Measurements from ENCODE around the gene MAP7D2. TPM values are rescaled to one million over a fixed set of nuclear protein-coding genes. Genes with fewer than 3 reads are reported as not detected.
"Not testable (repeated sequence)": the region's sequence is repeated elsewhere in the genome, so short reads cannot be mapped to it uniquely, and the experiment has no call there.

MAP7D2 gene
- total and polyA plus RNA-seq, 2 experiments from 2014 or later = 0.90 to 1.6 TPM

DNA sequence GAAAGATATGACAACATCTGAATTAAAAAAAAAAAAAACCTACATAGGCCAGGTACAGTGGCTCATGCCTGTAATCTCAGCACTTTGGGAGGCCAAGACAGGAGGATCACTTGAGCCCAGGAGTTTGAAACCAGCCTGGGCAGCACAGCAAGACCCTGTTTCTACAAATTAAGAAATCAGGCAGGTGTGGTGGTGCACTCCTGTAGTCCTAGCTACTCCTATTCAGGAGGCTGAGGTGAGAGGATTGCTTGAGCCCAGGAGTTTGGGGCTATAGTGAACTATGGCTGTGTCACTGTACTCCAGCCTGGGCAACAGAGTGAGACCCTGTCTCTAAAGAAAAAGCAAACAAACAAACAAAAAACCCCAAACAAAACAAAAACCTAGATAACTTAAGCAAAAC lies 45.8 kb upstream of the MAP7D2 start:
- not testable (repeated sequence) for H2AFZ ChIP-seq; H3K27me3 Mint-ChIP-seq (ENCODE audit: insufficient read depth, low read depth, poor library complexity); H3K9me2 ChIP-seq (ENCODE audit: insufficient read depth); H3K4me3 Mint-ChIP-seq; DNase-seq (ENCODE audit: low spot score); ATAC-seq; H3K36me3 ChIP-seq (ENCODE audit: insufficient read depth); H3K4me2 ChIP-seq; H3K27ac ChIP-seq (ENCODE audit: low read depth); H3K27ac Mint-ChIP-seq; H3K27me3 ChIP-seq (ENCODE audit: insufficient read depth); H3K9me3 Mint-ChIP-seq; H3F3A ChIP-seq (replicated peaks; ENCODE audit: low read depth); H3K4me1 Mint-ChIP-seq; H3K79me2 ChIP-seq (replicated peaks; ENCODE audit: insufficient read depth); H4K20me1 ChIP-seq (replicated peaks; ENCODE audit: insufficient read depth); H3K4me1 ChIP-seq (ENCODE audit: insufficient read depth); H3K4me3 ChIP-seq
- peaks cover 19% of the 10 kb centered on the region for H3K36me3 Mint-ChIP-seq (ENCODE audit: low read depth)

DNA sequence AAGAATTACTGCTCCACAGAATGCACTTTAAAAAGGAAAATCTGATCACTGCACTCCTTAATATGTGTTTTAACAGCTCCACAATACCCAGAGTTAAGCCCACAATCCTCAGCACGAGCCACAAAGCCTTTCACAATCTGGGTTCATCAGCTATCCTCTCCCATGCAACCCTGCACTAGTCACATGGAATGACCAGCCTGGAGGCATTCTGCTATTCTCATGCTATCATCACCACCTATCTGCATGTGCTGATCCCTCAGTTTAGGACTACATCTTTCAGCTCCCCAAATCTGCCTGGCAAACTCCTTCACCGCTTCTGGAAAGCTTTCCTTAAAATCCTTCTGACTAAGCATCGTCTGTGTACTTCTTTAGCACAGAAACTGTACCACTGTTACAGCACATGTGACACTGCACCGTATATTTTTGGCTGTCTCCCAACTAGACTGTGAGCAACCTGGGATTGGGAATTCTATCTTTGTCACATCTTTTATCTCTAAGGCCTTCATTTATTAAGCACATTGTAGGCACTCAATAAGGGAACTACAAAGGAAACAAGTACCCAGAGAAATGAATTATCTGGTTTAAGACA lies 43.2 kb upstream of the MAP7D2 start:
- H4K20me1 ChIP-seq (replicated peaks; ENCODE audit: insufficient read depth) = no peaks in the 10 kb centered on the region
- no peak overlapping the region for H3K4me2 ChIP-seq
- H3K27me3 ChIP-seq (ENCODE audit: insufficient read depth) = no peaks in the 10 kb centered on the region
- H3K4me3 ChIP-seq = no peak overlapping the region
- no peak overlapping the region for H2AFZ ChIP-seq
- H3K36me3 Mint-ChIP-seq (ENCODE audit: low read depth) = peaks cover 28% of the 10 kb centered on the region
- no peak for DNase-seq (ENCODE audit: low spot score)
- H3K4me3 Mint-ChIP-seq = no peak overlapping the region
- no peaks in the 10 kb centered on the region for H3K4me1 Mint-ChIP-seq
- 0 out of 2 replicates have a peak, but pooled peaks cover 3% of the 10 kb centered on the region for H3K36me3 ChIP-seq (ENCODE audit: insufficient read depth)
- no peak overlapping the region for H3K27ac ChIP-seq (ENCODE audit: low read depth)
- no peaks in the 10 kb centered on the region for H3K9me3 Mint-ChIP-seq
- H3K9me2 ChIP-seq (ENCODE audit: insufficient read depth) = no peaks in the 10 kb centered on the region
- no peaks in the 10 kb centered on the region for H3F3A ChIP-seq (replicated peaks; ENCODE audit: low read depth)
- no peaks in the 10 kb centered on the region for H3K27me3 Mint-ChIP-seq (ENCODE audit: insufficient read depth, low read depth, poor library complexity)
- ATAC-seq = no peak
- H3K79me2 ChIP-seq (replicated peaks; ENCODE audit: insufficient read depth) = no peaks in the 10 kb centered on the region
- H3K4me1 ChIP-seq (ENCODE audit: insufficient read depth) = no peaks in the 10 kb centered on the region
- no peak for TF ChIP-seq NANOG (IDR thresholded peaks at IDR 0.05; ENCODE audit: borderline replicate concordance)
- no peak for TF ChIP-seq EZH2phosphoT487 (IDR thresholded peaks at IDR 0.05; ENCODE audit: unreplicated experiment)
- H3K27ac Mint-ChIP-seq = no peak overlapping the region

DNA sequence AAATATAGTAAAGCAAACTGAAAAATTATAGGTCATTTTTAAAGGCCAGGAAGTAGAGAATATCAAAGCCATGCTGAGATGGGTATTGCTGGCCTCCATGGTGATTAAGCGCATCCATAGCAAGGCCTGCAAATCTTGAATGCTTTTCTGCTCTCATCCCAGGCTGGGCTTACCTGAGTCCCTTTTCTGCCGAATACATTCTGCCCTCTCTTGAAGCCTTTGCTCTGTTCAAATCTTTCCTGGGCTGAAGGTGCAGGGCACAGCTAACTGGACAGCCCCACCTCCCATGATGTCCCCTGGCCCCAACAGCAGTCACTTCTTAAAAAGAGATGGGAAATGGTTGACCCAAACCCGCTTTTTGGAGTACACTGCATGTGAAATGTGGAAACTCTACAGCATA lies 35.0 kb upstream of the MAP7D2 start:
- Mint-ChIP-seq H3K27ac (no peak overlapping the region), H3K4me1 (peaks cover 3% of the 10 kb centered on the region; the same call in 2 of the 3 replicates)
- ATAC-seq = no peak
- TF ChIP-seq NANOG (IDR thresholded peaks at IDR 0.05; ENCODE audit: borderline replicate concordance) (no peak), JUNB (IDR thresholded peaks at IDR 0.05; ENCODE audit: unreplicated experiment) (no peak), CREB1 (CRISPR knock-in tag; IDR thresholded peaks at IDR 0.05; ENCODE audit: low read depth) (no peak), STAT1 (IDR thresholded peaks at IDR 0.05; ENCODE audit: unreplicated experiment) (no peak), ZNF114 (CRISPR knock-in tag; IDR thresholded peaks at IDR 0.05) (no peak)
- TF ChIP-seq, protein P1, sequence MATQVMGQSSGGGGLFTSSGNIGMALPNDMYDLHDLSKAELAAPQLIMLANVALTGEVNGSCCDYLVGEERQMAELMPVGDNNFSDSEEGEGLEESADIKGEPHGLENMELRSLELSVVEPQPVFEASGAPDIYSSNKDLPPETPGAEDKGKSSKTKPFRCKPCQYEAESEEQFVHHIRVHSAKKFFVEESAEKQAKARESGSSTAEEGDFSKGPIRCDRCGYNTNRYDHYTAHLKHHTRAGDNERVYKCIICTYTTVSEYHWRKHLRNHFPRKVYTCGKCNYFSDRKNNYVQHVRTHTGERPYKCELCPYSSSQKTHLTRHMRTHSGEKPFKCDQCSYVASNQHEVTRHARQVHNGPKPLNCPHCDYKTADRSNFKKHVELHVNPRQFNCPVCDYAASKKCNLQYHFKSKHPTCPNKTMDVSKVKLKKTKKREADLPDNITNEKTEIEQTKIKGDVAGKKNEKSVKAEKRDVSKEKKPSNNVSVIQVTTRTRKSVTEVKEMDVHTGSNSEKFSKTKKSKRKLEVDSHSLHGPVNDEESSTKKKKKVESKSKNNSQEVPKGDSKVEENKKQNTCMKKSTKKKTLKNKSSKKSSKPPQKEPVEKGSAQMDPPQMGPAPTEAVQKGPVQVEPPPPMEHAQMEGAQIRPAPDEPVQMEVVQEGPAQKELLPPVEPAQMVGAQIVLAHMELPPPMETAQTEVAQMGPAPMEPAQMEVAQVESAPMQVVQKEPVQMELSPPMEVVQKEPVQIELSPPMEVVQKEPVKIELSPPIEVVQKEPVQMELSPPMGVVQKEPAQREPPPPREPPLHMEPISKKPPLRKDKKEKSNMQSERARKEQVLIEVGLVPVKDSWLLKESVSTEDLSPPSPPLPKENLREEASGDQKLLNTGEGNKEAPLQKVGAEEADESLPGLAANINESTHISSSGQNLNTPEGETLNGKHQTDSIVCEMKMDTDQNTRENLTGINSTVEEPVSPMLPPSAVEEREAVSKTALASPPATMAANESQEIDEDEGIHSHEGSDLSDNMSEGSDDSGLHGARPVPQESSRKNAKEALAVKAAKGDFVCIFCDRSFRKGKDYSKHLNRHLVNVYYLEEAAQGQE (IDR thresholded peaks at IDR 0.05; ENCODE audit: unreplicated experiment) = no peak

More for the DNA sequence above, 35.0 kb upstream of the MAP7D2 start:
- H2AFZ ChIP-seq = no peak overlapping the region
- Mint-ChIP-seq H3K36me3 (ENCODE audit: low read depth) (peaks cover 9% of the 10 kb centered on the region; the same call in 2 of the 3 replicates), H3K9me3 (no peaks in the 10 kb centered on the region), H3K27me3 (ENCODE audit: insufficient read depth, low read depth, poor library complexity) (no peaks in the 10 kb centered on the region), H3K4me3 (no peak overlapping the region)
- no peaks in the 10 kb centered on the region for H3K27me3 ChIP-seq (ENCODE audit: insufficient read depth)
- H3K79me2 ChIP-seq (replicated peaks; ENCODE audit: insufficient read depth) = no peaks in the 10 kb centered on the region
- no peaks in the 10 kb centered on the region for H3K9me2 ChIP-seq (ENCODE audit: insufficient read depth)
- 0 out of 2 replicates have a peak, but pooled peaks cover 3% of the 10 kb centered on the region for H3K36me3 ChIP-seq (ENCODE audit: insufficient read depth)
- no peak overlapping the region for H3K4me3 ChIP-seq
- H3K27ac ChIP-seq (ENCODE audit: low read depth) = no peak overlapping the region
- no peaks in the 10 kb centered on the region for H4K20me1 ChIP-seq (replicated peaks; ENCODE audit: insufficient read depth)
- H3K4me1 ChIP-seq (ENCODE audit: insufficient read depth) = no peaks in the 10 kb centered on the region
- H3K4me2 ChIP-seq = no peak overlapping the region
- DNase-seq (ENCODE audit: low spot score) = no peak
- H3F3A ChIP-seq (replicated peaks; ENCODE audit: low read depth) = no peaks in the 10 kb centered on the region
